Osteocyte (in vitro differentiated cells): Measurements from ENCODE around the gene PSMD6. TPM values are rescaled to one million over a fixed set of nuclear protein-coding genes. Genes with fewer than 3 reads are reported as not detected.
A peak's percentile ranks its signal among the peaks of the same experiment; 100 is the strongest.

Experiments
- DNase-seq: peaks from one replicate; pipeline ENCODE4 v3.0.0; 2021; ENCODE audit warnings: mixed read lengths; ENCODE audit not compliant: unreplicated experiment; ENCODE audit errors: extremely low spot score
- H3K27ac Mint-ChIP-seq: one replicate; pipeline ENCODE4 v1.8.0; 2021; ENCODE audit warnings: mild to moderate bottlenecking, mixed read lengths; ENCODE audit not compliant: unreplicated experiment
- H3K27me3 Mint-ChIP-seq: one replicate; pipeline ENCODE4 v1.8.0; 2021; ENCODE audit warnings: mixed read lengths; ENCODE audit not compliant: unreplicated experiment
- H3K36me3 Mint-ChIP-seq: one replicate; pipeline ENCODE4 v1.8.0; 2021; ENCODE audit warnings: mixed read lengths; ENCODE audit not compliant: unreplicated experiment
- H3K4me1 Mint-ChIP-seq: one replicate; pipeline ENCODE4 v1.8.0; 2021; ENCODE audit warnings: mixed read lengths; ENCODE audit not compliant: unreplicated experiment
- H3K4me3 Mint-ChIP-seq: one replicate; pipeline ENCODE4 v1.8.0; 2021; ENCODE audit warnings: mild to moderate bottlenecking, moderate library complexity, mixed read lengths; ENCODE audit not compliant: unreplicated experiment
- H3K9me3 Mint-ChIP-seq: one replicate; pipeline ENCODE4 v1.8.0; 2021; ENCODE audit warnings: mixed read lengths; ENCODE audit not compliant: unreplicated experiment
- total RNA-seq: library from RNA; stranded (reverse); gene quantifications from 2 replicates; pipeline ENCODE4 v1.2.1, GENCODE V29; 2021
- TF ChIP-seq, protein P1 (sequence below): fragments of 200-600 bp; sonication (generic); IDR thresholded peaks from 2 replicates; pipeline ENCODE4 v1.5.0; 2021; ENCODE audit warnings: antibody characterized with exemption, mild to moderate bottlenecking, moderate library complexity

PSMD6 gene
- total RNA-seq, 1 donor from 2014 or later, result 72.6 TPM

DNA sequence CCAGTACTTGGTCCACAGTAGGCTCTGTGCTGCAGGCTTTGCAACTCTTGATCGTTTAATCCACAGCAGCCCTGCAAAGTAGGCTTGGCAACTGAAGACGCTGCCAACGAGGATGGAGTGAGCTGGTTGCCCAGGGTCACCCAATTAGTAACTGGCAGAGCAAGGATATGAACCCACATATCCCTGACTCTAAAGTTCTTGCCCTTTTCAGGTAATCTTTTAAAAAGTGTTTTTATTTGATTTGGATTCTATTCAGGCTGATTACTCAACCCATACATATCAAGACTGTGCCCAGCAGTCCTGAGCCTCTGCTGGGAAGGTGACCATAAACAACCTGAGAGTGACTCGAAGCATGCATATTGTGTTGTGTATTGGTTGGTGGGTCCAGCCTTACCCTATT is 50.3 kb downstream of the PSMD6 start:
- Mint-ChIP-seq H3K9me3 (no peaks in the 10 kb centered on the region), H3K4me3 (no peak overlapping the region), H3K27me3 (no peaks in the 10 kb centered on the region), H3K36me3 (peaks cover 7% of the 10 kb centered on the region), H3K27ac (no peak overlapping the region), H3K4me1 (peaks cover 65% of the 10 kb centered on the region)
- TF ChIP-seq, protein P1, sequence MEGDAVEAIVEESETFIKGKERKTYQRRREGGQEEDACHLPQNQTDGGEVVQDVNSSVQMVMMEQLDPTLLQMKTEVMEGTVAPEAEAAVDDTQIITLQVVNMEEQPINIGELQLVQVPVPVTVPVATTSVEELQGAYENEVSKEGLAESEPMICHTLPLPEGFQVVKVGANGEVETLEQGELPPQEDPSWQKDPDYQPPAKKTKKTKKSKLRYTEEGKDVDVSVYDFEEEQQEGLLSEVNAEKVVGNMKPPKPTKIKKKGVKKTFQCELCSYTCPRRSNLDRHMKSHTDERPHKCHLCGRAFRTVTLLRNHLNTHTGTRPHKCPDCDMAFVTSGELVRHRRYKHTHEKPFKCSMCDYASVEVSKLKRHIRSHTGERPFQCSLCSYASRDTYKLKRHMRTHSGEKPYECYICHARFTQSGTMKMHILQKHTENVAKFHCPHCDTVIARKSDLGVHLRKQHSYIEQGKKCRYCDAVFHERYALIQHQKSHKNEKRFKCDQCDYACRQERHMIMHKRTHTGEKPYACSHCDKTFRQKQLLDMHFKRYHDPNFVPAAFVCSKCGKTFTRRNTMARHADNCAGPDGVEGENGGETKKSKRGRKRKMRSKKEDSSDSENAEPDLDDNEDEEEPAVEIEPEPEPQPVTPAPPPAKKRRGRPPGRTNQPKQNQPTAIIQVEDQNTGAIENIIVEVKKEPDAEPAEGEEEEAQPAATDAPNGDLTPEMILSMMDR, result no peak
- no peak for DNase-seq

DNA sequence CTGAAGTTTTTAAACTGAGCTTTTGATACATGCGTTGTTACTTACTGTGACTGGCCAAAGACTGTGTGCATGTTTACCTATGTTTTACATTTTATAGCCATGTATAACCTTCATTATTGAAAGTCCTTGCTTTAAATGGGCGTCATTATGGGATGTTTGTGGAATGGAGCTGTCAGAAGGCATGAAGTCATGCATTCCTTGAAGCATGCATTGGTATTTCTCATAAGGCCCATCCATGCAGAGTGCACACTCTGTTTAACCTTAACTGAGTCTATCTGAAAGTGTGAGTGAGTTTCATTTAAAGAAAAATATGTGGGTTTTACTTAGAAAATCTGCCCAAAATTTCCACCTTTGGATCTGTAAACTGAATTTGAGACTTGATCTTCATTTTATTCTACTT is 51.1 kb downstream of the PSMD6 start:
- DNase-seq, result no peak
- peaks cover 7% of the 10 kb centered on the region for H3K36me3 Mint-ChIP-seq
- H3K4me3 Mint-ChIP-seq, result no peak overlapping the region
- H3K4me1 Mint-ChIP-seq, result peaks cover 68% of the 10 kb centered on the region
- H3K27me3 Mint-ChIP-seq, result no peaks in the 10 kb centered on the region
- TF ChIP-seq, protein P1, result no peak
- H3K9me3 Mint-ChIP-seq, result no peaks in the 10 kb centered on the region
- peak overlapping the region; percentile 42 for H3K27ac Mint-ChIP-seq

DNA sequence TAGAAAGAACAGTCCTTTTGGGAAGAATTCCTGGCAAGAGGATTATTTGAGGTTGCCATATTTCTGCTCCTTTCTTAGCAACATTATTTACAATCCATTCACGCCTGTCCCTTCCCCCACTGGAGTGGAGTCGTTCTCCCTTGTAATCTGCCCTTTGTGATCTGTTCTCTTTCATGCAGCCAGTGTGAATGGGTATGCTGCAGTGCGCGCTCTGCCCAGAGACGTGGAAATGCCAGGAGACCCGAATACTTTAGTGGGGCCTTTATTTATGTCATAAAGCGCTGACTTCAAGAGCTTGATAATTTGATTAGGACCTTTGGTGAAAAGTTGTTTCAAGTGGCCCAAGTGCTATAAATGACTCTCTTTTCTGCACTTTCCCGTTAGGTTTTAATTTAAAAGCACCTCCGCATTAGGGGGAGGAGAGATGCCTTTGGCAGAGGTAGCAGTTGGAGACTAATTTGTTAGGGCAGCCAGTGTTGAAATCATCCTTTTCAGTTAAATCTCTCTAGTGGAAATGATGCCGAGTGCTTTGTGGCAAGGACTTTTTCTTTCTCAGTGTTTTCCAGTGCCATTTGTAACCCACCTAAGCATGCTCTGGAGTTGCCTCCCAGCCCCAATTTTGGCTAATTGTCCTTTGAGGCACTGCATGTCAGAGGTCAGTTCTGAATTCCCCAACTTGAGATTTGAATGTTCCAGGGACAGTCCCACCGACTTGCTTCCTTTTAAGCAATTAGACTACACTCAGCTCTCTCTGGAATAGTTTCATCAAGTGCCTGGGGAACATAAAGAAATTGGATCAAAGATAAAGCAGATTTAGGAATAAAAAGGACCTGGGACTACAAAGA is 52.4 kb downstream of the PSMD6 start:
- Mint-ChIP-seq H3K9me3 (no peaks in the 10 kb centered on the region), H3K27me3 (no peaks in the 10 kb centered on the region), H3K27ac (peak overlapping the region; percentile 19), H3K4me1 (peaks cover 66% of the 10 kb centered on the region), H3K36me3 (peaks cover 7% of the 10 kb centered on the region), H3K4me3 (no peak overlapping the region)
- no peak for DNase-seq
- TF ChIP-seq, protein P1, result no peak

DNA sequence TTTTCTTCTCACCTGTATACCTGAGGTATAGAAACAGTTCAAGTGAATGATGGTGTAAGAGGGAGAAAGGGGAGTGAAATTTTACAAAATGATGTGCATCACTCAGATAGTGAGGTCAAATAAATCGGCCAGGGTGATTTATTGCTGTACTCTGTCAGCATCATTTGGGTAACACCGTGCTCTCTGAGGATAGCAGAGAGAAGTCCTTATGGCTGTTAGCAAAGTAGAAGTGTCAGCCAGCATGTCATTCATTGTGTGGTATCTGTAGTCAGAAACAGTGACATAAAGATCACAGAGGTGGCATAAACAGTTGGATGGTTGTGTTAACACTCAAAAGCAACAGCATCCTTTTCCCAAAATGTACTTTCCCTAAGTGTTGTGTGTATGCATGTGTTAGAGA is 53.4 kb downstream of the PSMD6 start:
- TF ChIP-seq, protein P1, result no peak
- H3K4me1 Mint-ChIP-seq, result peaks cover 69% of the 10 kb centered on the region
- no peak overlapping the region for H3K27ac Mint-ChIP-seq
- DNase-seq, result no peak
- H3K36me3 Mint-ChIP-seq, result peaks cover 7% of the 10 kb centered on the region
- no peak overlapping the region for H3K4me3 Mint-ChIP-seq
- H3K9me3 Mint-ChIP-seq, result no peaks in the 10 kb centered on the region
- H3K27me3 Mint-ChIP-seq, result no peaks in the 10 kb centered on the region

DNA sequence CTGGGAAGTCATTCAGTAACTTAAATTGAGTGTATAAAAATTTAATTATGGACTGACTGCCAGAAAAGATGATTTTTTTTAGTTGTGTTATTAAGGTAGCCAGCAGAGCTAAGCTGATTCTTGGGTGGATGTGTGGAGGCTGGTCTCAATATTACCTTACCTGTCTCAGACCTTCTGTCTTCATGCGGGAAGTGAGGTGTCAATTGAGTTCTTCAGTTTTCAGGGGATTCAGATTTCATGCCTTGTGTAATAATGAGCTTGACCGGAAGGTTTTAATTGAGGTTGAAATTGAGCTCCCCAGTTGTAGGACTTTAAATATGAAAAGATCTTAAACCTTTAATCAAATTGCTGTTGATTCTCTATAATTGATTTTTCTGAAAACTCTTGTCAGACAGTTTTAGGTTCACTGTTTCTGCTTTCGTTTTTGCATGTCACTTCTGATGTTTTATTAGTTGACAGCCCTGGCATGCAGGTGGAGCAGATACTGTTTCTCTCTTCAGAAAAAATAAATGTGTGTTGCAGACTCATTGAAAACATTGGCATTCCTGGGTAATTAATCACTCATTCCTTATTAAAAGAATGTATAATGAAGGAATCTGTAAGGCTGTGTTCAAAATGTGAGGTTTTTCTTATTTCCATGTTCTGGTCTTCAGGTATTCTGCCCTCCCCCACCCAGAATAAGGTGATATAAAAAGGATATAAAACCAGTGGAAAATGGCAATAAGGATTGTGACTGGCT is 54.5 kb downstream of the PSMD6 start:
- Mint-ChIP-seq H3K27me3 (no peaks in the 10 kb centered on the region), H3K36me3 (peaks cover 7% of the 10 kb centered on the region), H3K27ac (peak overlapping the region; percentile 42), H3K4me3 (no peak overlapping the region), H3K4me1 (peaks cover 64% of the 10 kb centered on the region), H3K9me3 (no peaks in the 10 kb centered on the region)
- DNase-seq, result no peak
- TF ChIP-seq, protein P1, result no peak
